Endothelial cell of umbilical vein (primary cell): Measurements from ENCODE around the gene PNKD. TPM values are rescaled to one million over a fixed set of nuclear protein-coding genes. Genes with fewer than 3 reads are reported as not detected.

Experiments
- BruUV-seq: library from RNA; stranded (reverse); fragments of 400-500 nt; replicated peaks from 2 replicates; lab custom pipeline; 2021; lab: Mats Ljungman, UMichigan
- CTCF ChIA-PET: fragments of 300-600, 350-600 bp; sonication (Branson Sonifier 250); formaldehyde crosslinking; loops from one replicate; lab custom pipeline; 2021; ENCODE audit warnings: antibody characterized with exemption, inconsistent platforms; lab: Charles Lee
- POLR2A ChIA-PET: fragments of 300-600, 350-600 bp; sonication (Branson Sonifier 250); formaldehyde crosslinking; loops from one replicate; lab custom pipeline; 2021; ENCODE audit warnings: antibody characterized with exemption, inconsistent platforms; lab: Charles Lee
- DNase-seq: peaks from one replicate; pipeline ENCODE4 v3.0.0-alpha.2; 2011; ENCODE audit warnings: low read depth, low spot score
- FAIRE-seq: peaks from 2 replicates; lab custom pipeline; 2011; peaks lifted over from hg19 to GRCh38; lab: Jason Lieb, UNC
- H2AFZ ChIP-seq: 2 replicates; pipeline ENCODE4 v1.6.0; 2012; ENCODE audit warnings: low read depth, low read length, control low read depth, inconsistent platforms
- H3K27ac ChIP-seq: 2 replicates; pipeline ENCODE4 v1.5.1; 2011; ENCODE audit warnings: low read depth, mild to moderate bottlenecking, control low read depth, low read length, moderate library complexity; ENCODE audit not compliant: insufficient read depth
- H3K27me3 ChIP-seq, 2 experiments: 2 replicates each; pipeline versions ENCODE4 v1.6.0 to v1.6.1; 2011; ENCODE audit warnings: low read length in 2 of 2, mixed read lengths in 1 of 2; ENCODE audit not compliant: control insufficient read depth in 2 of 2, insufficient read depth in 2 of 2
- H3K36me3 ChIP-seq, 2 experiments: 2 replicates in 1 of 2; 3 replicates in 1 of 2; pipeline ENCODE4 v1.5.1; 2011; ENCODE audit warnings: low read length in 2 of 2, mild to moderate bottlenecking in 1 of 2, moderate library complexity in 1 of 2; ENCODE audit not compliant: control insufficient read depth in 2 of 2, insufficient read depth in 2 of 2; ENCODE audit errors: extremely low read depth in 1 of 2
- H3K4me1 ChIP-seq: 3 replicates; pipeline ENCODE4 v1.5.1; 2011; ENCODE audit warnings: mild to moderate bottlenecking, low read length; ENCODE audit not compliant: control insufficient read depth, insufficient read depth; ENCODE audit errors: extremely low read depth
- H3K4me2 ChIP-seq: 2 replicates; pipeline ENCODE4 v1.6.1; 2011; ENCODE audit warnings: low read length, control low read depth, mixed read lengths; ENCODE audit not compliant: insufficient read depth
- H3K4me3 ChIP-seq, 3 experiments: fragments of 200-600 bp in 1 of 3; sonication (generic), shearing (Covaris generic) in 1 of 3; replicated peaks in 1 of 3; 2 replicates each; pipeline ENCODE4 v1.5.1; 2011 to 2016; ENCODE audit warnings: control low read depth in 3 of 3, low read length in 3 of 3, mild to moderate bottlenecking in 2 of 3, inconsistent platforms in 1 of 3, low read depth in 1 of 3, moderate library complexity in 1 of 3; ENCODE audit not compliant: insufficient read depth in 1 of 3
- H3K79me2 ChIP-seq: 2 replicates; pipeline ENCODE4 v1.6.0; 2012; ENCODE audit warnings: low read length, inconsistent platforms; ENCODE audit not compliant: control insufficient read depth, insufficient read depth
- H3K9ac ChIP-seq: replicated peaks from 2 replicates; pipeline ENCODE3; 2011; ENCODE audit warnings: low read length, control low read depth; ENCODE audit not compliant: insufficient read depth; ENCODE audit errors: extremely low read depth
- H3K9me1 ChIP-seq: replicated peaks from 3 replicates; pipeline ENCODE4 v1.6.0; 2011; ENCODE audit warnings: mild to moderate bottlenecking, low read length; ENCODE audit not compliant: control insufficient read depth, insufficient read depth; ENCODE audit errors: extremely low read depth
- H3K9me3 ChIP-seq: replicated peaks from 2 replicates; pipeline ENCODE4 v1.5.1; 2012; ENCODE audit warnings: low read length, inconsistent platforms; ENCODE audit not compliant: control insufficient read depth, insufficient read depth
- H4K20me1 ChIP-seq: replicated peaks from 2 replicates; pipeline ENCODE3; 2011; ENCODE audit warnings: mild to moderate bottlenecking, low read length; ENCODE audit not compliant: control insufficient read depth, insufficient read depth; ENCODE audit errors: extremely low read depth
- EZH2 ChIP-seq: IDR thresholded peaks from 2 replicates; pipeline ENCODE4 v1.6.1; 2012; ENCODE audit warnings: borderline replicate concordance, low read depth, mild to moderate bottlenecking, moderate library complexity, low read length, inconsistent platforms; ENCODE audit not compliant: severe bottlenecking
- JUN ChIP-seq: IDR thresholded peaks from 2 replicates; pipeline ENCODE4 v1.6.1; 2011; ENCODE audit warnings: borderline replicate concordance, low read depth; ENCODE audit not compliant: insufficient read length, insufficient read depth
- POLR2A ChIP-seq: IDR thresholded peaks from 2 replicates; pipeline ENCODE4 v1.6.1; 2012; ENCODE audit warnings: low read depth, mild to moderate bottlenecking, control low read depth, low read length
- POLR2AphosphoS5 ChIP-seq: IDR thresholded peaks from 2 replicates; pipeline ENCODE4 v1.6.1; 2012; ENCODE audit warnings: low read depth, mild to moderate bottlenecking, control low read depth, low read length, moderate library complexity; ENCODE audit not compliant: insufficient read depth
- dilution Hi-C: fragments of 300-500 bp; cut with MboI; formaldehyde crosslinking; loops from one replicate; pipeline ENCODE4 v1.15.0; 2019; ENCODE audit warnings: low sequenced_read_pairs; ENCODE audit not compliant: extremely low pct_ligation_motif_present
- intact Hi-C: fragments of 100-400 bp; cut with micrococcal nuclease; formaldehyde crosslinking; loops from one replicate; pipeline ENCODE4 v1.10.0; 2022
- polyA plus RNA-seq, 4 experiments: library from polyadenylated mRNA; depleted of rRNA in 3 of 4; stranded (reverse) in 3 of 4; unstranded in 1 of 4; fragments of >200 nt; gene quantifications; 2 replicates each; pipeline versions ENCODE4 v1.2.1 to v1.2.3, GENCODE V29; 2011 to 2012; ENCODE audit warnings: missing spikeins in 1 of 4
- total RNA-seq: library from RNA; stranded (reverse); gene quantifications from 2 replicates; pipeline ENCODE4 v1.2.3, GENCODE V29; 2021

The PNKD gene
- total and polyA plus RNA-seq, 2 donors (not counting 3 experiments of a cell fraction or from before 2014, with no cell fraction given) = 56.1 to 88.3 TPM

GRCh38 chr2:218367415-218368149 lies 97.3 kb downstream of the PNKD start:
- no peaks in the 10 kb centered on the region for H3K4me1 ChIP-seq
- H3K27me3 ChIP-seq = no peaks in the 10 kb centered on the region
- H2AFZ ChIP-seq = peak overlapping the region; percentile 81
- ChIA-PET POLR2A (no interaction called here), CTCF (interaction anchor here (0.9 to 1.2 kb wide), 2 partner anchors 11 to 29 kb away, joined by 4 read pairs; partner anchors contain the start of gene CATIP)
- peak overlapping the region; percentile 14 to 41 (median 34) for H3K4me3 ChIP-seq
- no peaks in the 10 kb centered on the region for H4K20me1 ChIP-seq
- H3K9me3 ChIP-seq = no peaks in the 10 kb centered on the region
- no peaks in the 10 kb centered on the region for H3K79me2 ChIP-seq
- DNase-seq (peak; percentile 53), FAIRE-seq (peak; percentile 93)
- H3K36me3 ChIP-seq = no peaks in the 10 kb centered on the region
- no peaks in the 10 kb centered on the region for H3K9me1 ChIP-seq
- H3K9ac ChIP-seq = no peak overlapping the region
- dilution Hi-C loops (no loop called here), intact Hi-C loops (loop anchor here (1.0 to 2.0 kb wide), 3 partner anchors 19 to 45 kb away; no protein-coding TSS in a partner anchor)
- TF ChIP-seq JUN = no peak
- peak; percentile 88 for TF ChIP-seq POLR2AphosphoS5
- TF ChIP-seq POLR2A = peak; percentile 71
- BruUV-seq = no TSS peak
- peak overlapping the region; percentile 66 for H3K4me2 ChIP-seq
- no peak overlapping the region for H3K27ac ChIP-seq

- Histone ChIP-seq H4K20me1 (no peaks in the 10 kb centered on the region), H3K27ac (no peak overlapping the region), H3K9ac (no peak overlapping the region), H3K4me2 (peak overlapping the region; percentile 66), H2AFZ (peak overlapping the region; percentile 81), H3K9me1 (no peaks in the 10 kb centered on the region), H3K79me2 (no peaks in the 10 kb centered on the region), H3K27me3 (no peaks in the 10 kb centered on the region), H3K36me3 (no peaks in the 10 kb centered on the region), H3K4me1 (no peaks in the 10 kb centered on the region), H3K9me3 (no peaks in the 10 kb centered on the region), H3K4me3 (peak overlapping the region; percentile 14 to 41 (median 34))
- FAIRE-seq (no peak), DNase-seq (no peak)
- dilution Hi-C loops (no loop called here), intact Hi-C loops (loop anchor here (1.0 kb wide), 1 partner anchor 28 kb away; no protein-coding TSS in a partner anchor)
- no TSS peak for BruUV-seq
- ChIA-PET CTCF (interaction anchor here (0.7 to 1.2 kb wide), 2 partner anchors 28 kb away, joined by 4 read pairs; no protein-coding TSS in a partner anchor), POLR2A (no interaction called here)
- TF ChIP-seq EZH2 (no peak), JUN (no peak), POLR2A (no peak)
Observed at GRCh38 chr2:218368150-218368528, 97.8 kb downstream of the PNKD start.
